Naive B cell (primary cell): ENCODE measurements around the gene PHACTR3. TPM values are rescaled to one million over a fixed set of nuclear protein-coding genes. Genes with fewer than 3 reads are reported as not detected.

Experiments
- ATAC-seq, 2 donors: fragments of 150-1000 bp; cut with Tn5 transposase; 2 replicates each; pipeline ENCODE4 v1.10.0; 2021; ENCODE audit warnings: low read depth in 2 of 2, mild to moderate bottlenecking in 2 of 2, moderate library complexity in 2 of 2
- DNase-seq: peaks from one replicate; pipeline ENCODE4 v3.0.0; 2022
- H3K27ac Mint-ChIP-seq, 6 donors: one replicate each; pipeline ENCODE4 v1.8.0; 2020 to 2022; ENCODE audit warnings: mild to moderate bottlenecking in 6 of 6, mixed read lengths in 6 of 6, moderate library complexity in 5 of 6, inconsistent platforms in 2 of 6
- H3K27me3 Mint-ChIP-seq, 3 donors: one replicate each; pipeline ENCODE4 v1.8.0; 2021 to 2022; ENCODE audit warnings: mixed read lengths in 3 of 3, mild to moderate bottlenecking in 1 of 3
- H3K36me3 Mint-ChIP-seq, 2 donors: one replicate each; pipeline ENCODE4 v1.8.0; 2020 to 2022; ENCODE audit warnings: mixed read lengths in 2 of 2, inconsistent platforms in 1 of 2, mild to moderate bottlenecking in 1 of 2
- H3K4me1 Mint-ChIP-seq, 3 donors: one replicate each; pipeline ENCODE4 v1.8.0; 2020 to 2022; ENCODE audit warnings: mixed read lengths in 3 of 3, inconsistent platforms in 1 of 3, mild to moderate bottlenecking in 1 of 3, moderate library complexity in 1 of 3
- H3K4me3 Mint-ChIP-seq, 8 donors: one replicate each; pipeline ENCODE4 v1.8.0; 2020 to 2022; ENCODE audit warnings: mild to moderate bottlenecking in 8 of 8, mixed read lengths in 8 of 8, moderate library complexity in 8 of 8, inconsistent platforms in 2 of 8
- H3K9me3 Mint-ChIP-seq, 7 donors: one replicate each; pipeline ENCODE4 v1.8.0; 2020 to 2022; ENCODE audit warnings: mixed read lengths in 7 of 7, mild to moderate bottlenecking in 5 of 7, inconsistent platforms in 2 of 7, moderate library complexity in 1 of 7
- polyA plus RNA-seq, 6 donors: library from polyadenylated mRNA; unstranded; fragments of 300-500 nt; fragmentation: Illumina TruSeq; gene quantifications; one replicate each; pipeline ENCODE4 v1.2.3, GENCODE V29; 2021; ENCODE audit warnings: low read depth in 6 of 6

The PHACTR3 gene
- polyA plus RNA-seq, 6 donors from 2014 or later, result not detected

- ATAC-seq (no peak), DNase-seq (no peak)
- peaks cover 0 to 13% (median 3%) of the 10 kb centered on the region in 7 donors for H3K9me3 Mint-ChIP-seq
- peaks cover 3 to 24% (median 10%) of the 10 kb centered on the region in 3 donors for H3K27me3 Mint-ChIP-seq
- H3K4me1 Mint-ChIP-seq, result no peaks in the 10 kb centered on the region
- no peaks in the 10 kb centered on the region for H3K36me3 Mint-ChIP-seq
- H3K27ac Mint-ChIP-seq, result no peak overlapping the region
- H3K4me3 Mint-ChIP-seq, result no peak overlapping the region
Measured at GRCh38 chr20:59586613-59587012, 17.7 kb upstream of the PHACTR3 start.

- no peak for DNase-seq
- Mint-ChIP-seq H3K27ac (no peak overlapping the region), H3K9me3 (peaks cover 0 to 13% (median 3%) of the 10 kb centered on the region in 7 donors), H3K27me3 (peaks cover 4 to 24% (median 19%) of the 10 kb centered on the region in 3 donors), H3K36me3 (no peaks in the 10 kb centered on the region), H3K4me1 (no peaks in the 10 kb centered on the region), H3K4me3 (no peak overlapping the region)
- no peak for ATAC-seq
Measured at GRCh38 chr20:59587570-59587969, 16.8 kb upstream of the PHACTR3 start.

DNA sequence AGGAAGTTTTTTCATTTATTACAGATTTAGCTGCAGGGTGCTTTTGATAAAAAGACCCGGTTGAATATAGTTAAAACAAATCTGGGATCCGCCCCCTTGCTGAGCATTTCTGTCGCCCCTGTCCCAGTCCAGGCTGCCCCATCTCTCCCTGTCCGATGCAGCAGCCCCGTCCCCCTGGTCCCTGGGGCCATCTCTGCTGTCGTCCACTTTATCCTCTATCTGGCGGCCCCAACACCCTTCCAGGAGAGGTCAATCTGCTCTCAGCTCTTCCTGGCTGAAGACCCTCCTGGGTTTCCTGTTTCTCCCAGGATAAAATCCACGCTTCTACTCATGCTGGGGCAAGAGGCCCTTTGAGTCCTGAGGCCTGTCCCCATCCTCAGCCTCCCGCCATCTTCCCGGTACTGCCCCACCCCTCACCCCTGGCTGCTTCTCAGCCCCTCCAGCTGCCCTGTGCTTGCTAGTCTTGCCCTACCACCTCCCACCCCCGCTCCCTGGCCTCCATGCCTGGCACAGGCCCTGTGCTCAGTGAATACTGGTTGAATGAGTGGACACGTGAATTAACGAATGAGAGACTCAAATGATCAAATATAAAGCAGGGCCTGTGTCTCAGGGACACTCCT lies 16.0 kb upstream of the PHACTR3 start:
- peaks cover 0 to 13% (median 3%) of the 10 kb centered on the region in 7 donors for H3K9me3 Mint-ChIP-seq
- no peak for ATAC-seq
- peak overlapping the region in 1 of 6 donors; percentile 20 for H3K27ac Mint-ChIP-seq
- DNase-seq, result no peak
- no peak overlapping the region for H3K4me3 Mint-ChIP-seq
- no peaks in the 10 kb centered on the region for H3K36me3 Mint-ChIP-seq
- no peaks in the 10 kb centered on the region for H3K4me1 Mint-ChIP-seq
- peaks cover 5 to 24% (median 21%) of the 10 kb centered on the region in 3 donors for H3K27me3 Mint-ChIP-seq

GRCh38 chr20:59589086-59589684 lies 15.2 kb upstream of the PHACTR3 start:
- no peak for ATAC-seq
- Mint-ChIP-seq H3K4me1 (no peaks in the 10 kb centered on the region), H3K27me3 (peaks cover 5 to 24% (median 21%) of the 10 kb centered on the region in 3 donors), H3K9me3 (peaks cover 0 to 13% (median 3%) of the 10 kb centered on the region in 7 donors), H3K4me3 (no peak overlapping the region), H3K27ac (no peak overlapping the region), H3K36me3 (no peaks in the 10 kb centered on the region)
- no peak for DNase-seq

DNA sequence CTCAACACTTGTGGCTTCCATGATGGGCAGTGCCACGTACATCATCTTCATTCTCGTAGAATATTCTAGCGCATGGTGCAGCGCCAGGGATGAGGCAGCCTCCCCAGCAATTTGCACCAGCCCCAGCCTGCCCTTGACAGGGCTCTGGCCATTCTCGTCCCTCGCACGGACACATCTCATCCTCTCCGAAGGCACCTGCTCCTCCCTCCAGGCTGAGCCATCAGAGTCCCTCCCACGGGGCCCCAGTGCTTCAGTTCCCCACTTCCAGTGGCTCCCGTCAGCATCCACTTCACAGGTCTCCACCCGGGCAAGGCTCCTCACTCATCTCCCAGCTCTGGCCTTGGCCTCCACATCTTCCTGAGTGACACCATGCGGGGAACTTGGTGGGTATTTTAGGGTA lies 13.3 kb upstream of the PHACTR3 start:
- no peaks in the 10 kb centered on the region for H3K36me3 Mint-ChIP-seq
- no peak overlapping the region for H3K27ac Mint-ChIP-seq
- peaks cover 5 to 24% (median 21%) of the 10 kb centered on the region in 3 donors for H3K27me3 Mint-ChIP-seq
- peaks cover 0 to 13% (median 3%) of the 10 kb centered on the region in 7 donors for H3K9me3 Mint-ChIP-seq
- no peak for ATAC-seq
- no peaks in the 10 kb centered on the region for H3K4me1 Mint-ChIP-seq
- no peak overlapping the region for H3K4me3 Mint-ChIP-seq
- no peak for DNase-seq

GRCh38 chr20:59596690-59597089 lies 7.7 kb upstream of the PHACTR3 start:
- H3K27ac Mint-ChIP-seq, result no peak overlapping the region
- no peak for ATAC-seq
- peaks cover 0 to 2% (median 0%) of the 10 kb centered on the region in 7 donors for H3K9me3 Mint-ChIP-seq
- no peak for DNase-seq
- H3K4me1 Mint-ChIP-seq, result peaks cover 0 to 7% (median 6%) of the 10 kb centered on the region in 3 donors
- H3K4me3 Mint-ChIP-seq, result no peak overlapping the region
- H3K27me3 Mint-ChIP-seq, result peaks cover 29 to 45% (median 44%) of the 10 kb centered on the region in 3 donors
- H3K36me3 Mint-ChIP-seq, result no peaks in the 10 kb centered on the region

DNA sequence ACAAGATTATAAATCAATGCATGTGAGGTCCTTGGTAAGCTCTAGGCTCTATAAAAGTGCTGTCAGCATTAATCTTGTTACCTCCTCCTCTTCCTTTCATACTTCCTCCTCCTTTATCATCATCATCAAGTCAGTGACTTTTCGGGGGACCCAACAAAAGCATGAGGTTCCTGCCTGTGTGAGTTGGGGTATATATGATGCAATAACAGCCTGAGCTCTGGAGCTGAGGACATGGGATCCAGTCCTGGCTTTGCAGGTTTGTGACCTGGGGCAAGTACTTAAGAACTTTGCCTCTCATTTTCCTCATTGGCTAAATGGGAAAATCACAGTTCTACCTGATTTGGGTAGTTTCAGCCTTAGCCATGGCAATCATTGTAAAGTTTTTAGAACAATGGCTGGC lies 7.1 kb upstream of the PHACTR3 start:
- peaks cover 28 to 51% (median 44%) of the 10 kb centered on the region in 3 donors for H3K27me3 Mint-ChIP-seq
- H3K36me3 Mint-ChIP-seq, result no peaks in the 10 kb centered on the region
- no peak overlapping the region for H3K4me3 Mint-ChIP-seq
- no peak for ATAC-seq
- no peak overlapping the region for H3K27ac Mint-ChIP-seq
- no peak for DNase-seq
- peaks cover 0 to 2% (median 0%) of the 10 kb centered on the region in 7 donors for H3K9me3 Mint-ChIP-seq
- H3K4me1 Mint-ChIP-seq, result peaks cover 0 to 7% (median 6%) of the 10 kb centered on the region in 3 donors

- Mint-ChIP-seq H3K27me3 (peaks cover 30 to 65% (median 55%) of the 10 kb centered on the region in 3 donors), H3K36me3 (no peaks in the 10 kb centered on the region), H3K4me3 (peak overlapping the region in 1 of 8 donors; percentile 2), H3K9me3 (peaks cover 0 to 2% (median 0%) of the 10 kb centered on the region in 7 donors), H3K27ac (no peak overlapping the region), H3K4me1 (peaks cover 0 to 7% (median 6%) of the 10 kb centered on the region in 3 donors)
- no peak for ATAC-seq
- DNase-seq, result no peak
Measured at GRCh38 chr20:59598625-59599310, 5.6 kb upstream of the PHACTR3 start.

GRCh38 chr20:59599941-59600340 lies 4.4 kb upstream of the PHACTR3 start:
- Mint-ChIP-seq H3K27me3 (peaks cover 34 to 66% (median 57%) of the 10 kb centered on the region in 3 donors), H3K36me3 (no peaks in the 10 kb centered on the region), H3K27ac (no peak overlapping the region), H3K4me1 (peaks cover 0 to 7% (median 6%) of the 10 kb centered on the region in 3 donors), H3K4me3 (peak overlapping the region in 1 of 8 donors; percentile 11), H3K9me3 (peaks cover 0 to 2% (median 0%) of the 10 kb centered on the region in 7 donors)
- ATAC-seq, result no peak
- DNase-seq, result no peak

DNA sequence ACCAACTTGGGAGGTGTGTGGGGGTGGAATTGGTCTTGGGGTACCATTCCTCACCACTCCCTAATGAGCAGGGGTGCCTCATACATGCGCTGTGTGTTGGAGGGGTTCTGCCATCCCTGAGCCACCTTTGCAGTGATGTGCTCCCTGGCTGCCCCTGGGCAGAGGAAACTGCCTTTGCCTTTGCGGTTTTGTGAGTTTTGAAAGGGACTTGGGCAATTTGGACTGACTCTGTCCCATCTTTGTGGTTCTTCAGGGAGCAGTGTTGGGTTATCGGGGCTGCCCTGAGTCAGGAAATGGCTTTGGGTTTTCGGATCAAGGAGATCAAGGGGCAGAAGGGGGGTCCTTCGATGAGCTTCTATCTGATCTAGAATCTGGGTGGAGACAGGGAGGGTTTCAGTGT lies 3.9 kb upstream of the PHACTR3 start:
- no peaks in the 10 kb centered on the region for H3K36me3 Mint-ChIP-seq
- DNase-seq (no peak), ATAC-seq (no peak)
- no peak overlapping the region for H3K4me3 Mint-ChIP-seq
- peaks cover 0 to 7% (median 6%) of the 10 kb centered on the region in 3 donors for H3K4me1 Mint-ChIP-seq
- H3K9me3 Mint-ChIP-seq, result peaks cover 0 to 2% (median 0%) of the 10 kb centered on the region in 7 donors
- H3K27me3 Mint-ChIP-seq, result peaks cover 34 to 66% (median 57%) of the 10 kb centered on the region in 3 donors
- H3K27ac Mint-ChIP-seq, result no peak overlapping the region

GRCh38 chr20:59602546-59603080 lies 1.7 kb upstream of the PHACTR3 start:
- Mint-ChIP-seq H3K27me3 (peaks cover 39 to 75% (median 73%) of the 10 kb centered on the region in 3 donors), H3K27ac (no peak overlapping the region)

DNA sequence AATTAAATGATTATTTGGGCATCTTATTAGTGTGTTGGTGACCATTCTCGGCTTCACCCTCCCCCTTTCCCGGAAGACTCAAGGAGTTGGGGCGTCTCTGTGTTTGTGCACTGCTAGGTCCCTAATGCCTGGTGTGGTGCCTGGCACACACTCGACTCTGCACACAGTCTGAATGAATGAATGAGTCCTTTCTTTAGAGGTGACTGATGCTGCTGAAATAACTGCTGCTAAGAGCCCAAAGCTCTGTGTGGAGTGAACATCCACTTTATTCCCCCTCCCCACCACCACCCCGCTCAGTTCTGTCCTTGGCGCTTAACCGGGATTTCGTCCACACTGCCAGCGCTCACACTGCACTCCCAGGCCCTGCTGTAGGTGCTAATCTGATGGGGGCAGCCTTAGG lies 1.2 kb upstream of the PHACTR3 start:
- Mint-ChIP-seq H3K4me1 (peaks cover 0 to 7% (median 6%) of the 10 kb centered on the region in 3 donors), H3K4me3 (no peak overlapping the region), H3K9me3 (peaks cover 0 to 2% (median 0%) of the 10 kb centered on the region in 7 donors), H3K36me3 (no peaks in the 10 kb centered on the region), H3K27ac (no peak overlapping the region), H3K27me3 (peaks cover 41 to 77% (median 75%) of the 10 kb centered on the region in 3 donors)
- no peak for DNase-seq
- no peak for ATAC-seq

More at GRCh38 chr20:59602546-59603080, 1.7 kb upstream of the PHACTR3 start:
- H3K36me3 Mint-ChIP-seq, result no peaks in the 10 kb centered on the region
- ATAC-seq (no peak), DNase-seq (no peak)
- peaks cover 0 to 7% (median 6%) of the 10 kb centered on the region in 3 donors for H3K4me1 Mint-ChIP-seq
- no peak overlapping the region for H3K4me3 Mint-ChIP-seq
- peaks cover 0 to 2% (median 0%) of the 10 kb centered on the region in 7 donors for H3K9me3 Mint-ChIP-seq
